Neural cell (in vitro differentiated cells): ENCODE results near the gene IPMK. TPM values are rescaled to one million over a fixed set of nuclear protein-coding genes. Genes with fewer than 3 reads are reported as not detected.

ENCODE experiments used
- polyA plus RNA-seq: library from polyadenylated mRNA; depleted of rRNA; stranded (reverse); fragments of >200 nt; gene quantifications from 2 replicates; pipeline ENCODE4 v1.2.3, GENCODE V29; 2014

IPMK gene
- polyA plus RNA-seq, 1 donor from 2014 or later: 11.7 TPM

Other genes with a start within 250 kb of the IPMK start
- gene CISD1, start 1.3 kb upstream of the IPMK start, polyA plus RNA-seq: 86.3 and 104 TPM in 2 replicates
- 68.6 and 89.8 TPM in 2 replicates for gene UBE2D1, start 67.1 kb upstream of the IPMK start, polyA plus RNA-seq
- gene TFAM, start 117.5 kb upstream of the IPMK start, polyA plus RNA-seq: 26.5 and 27.2 TPM in 2 replicates
- gene BICC1, start 245.0 kb upstream of the IPMK start, polyA plus RNA-seq: 7.6 and 10.8 TPM in 2 replicates